H9 (cell line): Measurements from ENCODE around the gene CCDC124. TPM values are rescaled to one million over a fixed set of nuclear protein-coding genes. Genes with fewer than 3 reads are reported as not detected.

Source experiments
- DNase-seq: peaks from one replicate; pipeline ENCODE4 v3.0.0-alpha.2; 2017
- H2AFZ ChIP-seq: one replicate; pipeline ENCODE4 v1.6.1; 2013; ENCODE audit warnings: mild to moderate bottlenecking, low read length, control low read depth, moderate library complexity
- H2AK5ac ChIP-seq: 2 replicates; pipeline ENCODE4 v1.6.1; 2013; ENCODE audit warnings: low read length, control low read depth, mixed read lengths; ENCODE audit not compliant: insufficient read length
- H2BK120ac ChIP-seq: one replicate; pipeline ENCODE4 v1.6.1; 2013; ENCODE audit warnings: low read depth, mild to moderate bottlenecking, low read length, control low read depth, inconsistent platforms; ENCODE audit not compliant: poor library complexity, severe bottlenecking
- H2BK12ac ChIP-seq: 2 replicates; pipeline ENCODE4 v1.6.1; 2013; ENCODE audit warnings: low read length, control low read depth, mixed read lengths, low read depth; ENCODE audit not compliant: insufficient read length
- H2BK15ac ChIP-seq: 2 replicates; pipeline ENCODE4 v1.6.1; 2013; ENCODE audit warnings: low read depth, low read length, control low read depth
- H2BK20ac ChIP-seq: one replicate; pipeline ENCODE4 v1.6.1; 2013; ENCODE audit warnings: low read depth, mild to moderate bottlenecking, low read length, control low read depth, inconsistent platforms; ENCODE audit not compliant: poor library complexity, severe bottlenecking
- H2BK5ac ChIP-seq: 2 replicates; pipeline ENCODE4 v1.6.1; 2013; ENCODE audit warnings: low read length, control low read depth, mixed read lengths; ENCODE audit not compliant: insufficient read length
- H3K14ac ChIP-seq: 2 replicates; pipeline ENCODE4 v1.6.1; 2013; ENCODE audit warnings: low read length, control low read depth; ENCODE audit not compliant: insufficient read depth
- H3K18ac ChIP-seq: 2 replicates; pipeline ENCODE4 v1.6.1; 2013; ENCODE audit warnings: low read depth, mild to moderate bottlenecking, mixed read lengths, low read length, control low read depth; ENCODE audit not compliant: insufficient read length
- H3K23ac ChIP-seq: 2 replicates; pipeline ENCODE4 v1.6.1; 2013; ENCODE audit warnings: low read length, control low read depth, mixed read lengths, low read depth; ENCODE audit not compliant: insufficient read length
- H3K23me2 ChIP-seq: 2 replicates; pipeline ENCODE4 v1.6.1; 2013; ENCODE audit warnings: low read depth, mild to moderate bottlenecking, mixed read lengths, low read length, control low read depth; ENCODE audit not compliant: insufficient read length, poor library complexity, severe bottlenecking
- H3K27ac ChIP-seq: 2 replicates; pipeline ENCODE4 v1.5.1; 2013; ENCODE audit warnings: low read length, control low read depth, mixed read lengths, low read depth; ENCODE audit not compliant: insufficient read length
- H3K27me3 ChIP-seq: 2 replicates; pipeline ENCODE4 v1.6.1; 2013; ENCODE audit warnings: low read length, control low read depth, inconsistent platforms; ENCODE audit not compliant: insufficient read depth
- H3K4ac ChIP-seq: 2 replicates; pipeline ENCODE4 v1.6.1; 2013; ENCODE audit warnings: low read depth, mild to moderate bottlenecking, control low read depth, inconsistent platforms, low read length, moderate library complexity
- H3K4me1 ChIP-seq: 2 replicates; pipeline ENCODE4 v1.6.1; 2013; ENCODE audit warnings: low read length, control low read depth, inconsistent platforms; ENCODE audit not compliant: insufficient read depth
- H3K4me2 ChIP-seq: 2 replicates; pipeline ENCODE4 v1.6.1; 2013; ENCODE audit warnings: low read length, control low read depth, mixed read lengths; ENCODE audit not compliant: insufficient read length, insufficient read depth
- H3K56ac ChIP-seq: 2 replicates; pipeline ENCODE4 v1.6.1; 2013; ENCODE audit warnings: low read depth, mild to moderate bottlenecking, mixed read lengths, low read length, control low read depth; ENCODE audit not compliant: insufficient read length
- H3K79me1 ChIP-seq: 2 replicates; pipeline ENCODE4 v1.6.1; 2013; ENCODE audit warnings: low read depth, mild to moderate bottlenecking, moderate library complexity, low read length, control low read depth, inconsistent platforms; ENCODE audit not compliant: insufficient read depth, poor library complexity, severe bottlenecking
- H3K79me2 ChIP-seq: 2 replicates; pipeline ENCODE4 v1.6.1; 2013; ENCODE audit warnings: low read length, control low read depth, inconsistent platforms; ENCODE audit not compliant: insufficient read depth
- H3K9ac ChIP-seq: 2 replicates; pipeline ENCODE4 v1.6.1; 2013; ENCODE audit warnings: low read length, control low read depth, mixed read lengths; ENCODE audit not compliant: insufficient read length; ENCODE audit errors: extremely low read depth
- H3K9me3 ChIP-seq: one replicate; pipeline ENCODE4 v1.6.1; 2013; ENCODE audit warnings: low read depth, low read length, inconsistent platforms; ENCODE audit not compliant: control insufficient read depth
- H3T11ph ChIP-seq: one replicate; pipeline ENCODE4 v1.6.1; 2013; ENCODE audit warnings: mild to moderate bottlenecking, low read length, control low read depth, inconsistent platforms
- H4K20me1 ChIP-seq: one replicate; pipeline ENCODE4 v1.6.1; 2013; ENCODE audit not compliant: control insufficient read depth, insufficient read length, insufficient read depth
- H4K5ac ChIP-seq: 2 replicates; pipeline ENCODE4 v1.6.1; 2013; ENCODE audit warnings: low read depth, mild to moderate bottlenecking, mixed read lengths, low read length, control low read depth; ENCODE audit not compliant: insufficient read length
- H4K8ac ChIP-seq: replicated peaks from 2 replicates; pipeline ENCODE4 v1.6.1; 2013; ENCODE audit warnings: low read length, control low read depth, mixed read lengths, low read depth; ENCODE audit not compliant: insufficient read length
- H4K91ac ChIP-seq: 2 replicates; pipeline ENCODE4 v1.6.1; 2013; ENCODE audit warnings: low read depth, mild to moderate bottlenecking, moderate library complexity, mixed read lengths, low read length, control low read depth; ENCODE audit not compliant: insufficient read length
- H3K27ac Mint-ChIP-seq, 3 experiments: 2 replicates in 2 of 3; 3 replicates in 1 of 3; pipeline ENCODE4 v1.8.0; 2020 to 2021; ENCODE audit warnings: mixed read lengths in 3 of 3, mild to moderate bottlenecking in 1 of 3, moderate library complexity in 1 of 3
- H3K27me3 Mint-ChIP-seq: 2 replicates; pipeline ENCODE4 v1.8.0; 2021; ENCODE audit warnings: low read depth, mild to moderate bottlenecking, moderate library complexity, mixed read lengths
- H3K36me3 Mint-ChIP-seq, 3 experiments: 2 replicates in 2 of 3; 3 replicates in 1 of 3; pipeline ENCODE4 v1.8.0; 2020 to 2021; ENCODE audit warnings: low read depth in 3 of 3, mixed read lengths in 3 of 3; ENCODE audit not compliant: insufficient read depth in 1 of 3
- H3K4me1 Mint-ChIP-seq, 2 experiments: 2 replicates each; pipeline ENCODE4 v1.8.0; 2020; ENCODE audit warnings: mixed read lengths in 2 of 2
- H3K4me3 Mint-ChIP-seq, 2 experiments: 2 replicates in 1 of 2; 3 replicates in 1 of 2; pipeline ENCODE4 v1.8.0; 2020 to 2021; ENCODE audit warnings: mild to moderate bottlenecking in 2 of 2, mixed read lengths in 2 of 2, moderate library complexity in 1 of 2
- H3K9me3 Mint-ChIP-seq, 2 experiments: 2 replicates in 1 of 2; 3 replicates in 1 of 2; pipeline ENCODE4 v1.8.0; 2020; ENCODE audit warnings: mild to moderate bottlenecking in 2 of 2, mixed read lengths in 2 of 2, moderate library complexity in 1 of 2
- CTCF ChIP-seq: fragments of 200-600 bp; sonication (generic); conservative IDR thresholded peaks from 3 replicates; pipeline ENCODE4 v1.8.0; 2021; ENCODE audit warnings: antibody characterized with exemption, mild to moderate bottlenecking
- WGBS: extraction: QIAGEN DNeasy Blood & Tissue Kit; methylation state at CpG from one replicate; pipeline ENCODE4 v1.1.7; 2013; ENCODE audit warnings: missing lambda C conversion rate, low lambda C conversion rate, mixed read lengths; ENCODE audit not compliant: insufficient read length; ENCODE audit errors: extremely low coverage; 5-methylcytosine and 5-hydroxymethylcytosine counted together
- total RNA-seq: library from RNA; stranded (reverse); gene quantifications from 2 replicates; pipeline ENCODE4 v1.2.1, GENCODE V29; 2021

Gene CCDC124
- total RNA-seq, 1 experiment from 2014 or later, result 119 TPM

- Histone ChIP-seq H3K18ac (no peak overlapping the region), H3K9me3 (no peaks in the 10 kb centered on the region), H2BK120ac (no peak overlapping the region), H3K79me1 (no peaks in the 10 kb centered on the region), H3K27ac (no peak overlapping the region), H3K23me2 (peaks cover 7% of the 10 kb centered on the region), H3K4ac (no peak overlapping the region), H3K27me3 (no peaks in the 10 kb centered on the region), H3K56ac (no peak overlapping the region), H3K4me1 (no peaks in the 10 kb centered on the region), H2BK20ac (no peak overlapping the region), H4K5ac (no peak overlapping the region), H3T11ph (no peak overlapping the region), H3K14ac (no peak overlapping the region), H3K23ac (no peak overlapping the region), H3K4me2 (no peak overlapping the region), H4K8ac (no peak overlapping the region), H2AK5ac (no peak overlapping the region), H4K91ac (no peak overlapping the region), H2BK15ac (no peak overlapping the region), H2BK12ac (no peak overlapping the region), H3K79me2 (no peaks in the 10 kb centered on the region), H2AFZ (no peak overlapping the region), H2BK5ac (no peak overlapping the region), H4K20me1 (peaks cover 2% of the 10 kb centered on the region), H3K9ac (no peak overlapping the region)
- Mint-ChIP-seq H3K27me3 (no peaks in the 10 kb centered on the region), H3K27ac (peak overlapping the region in 1 of 3 experiments; percentile 44; a peak in 1 of 7 replicates), H3K9me3 (no peaks in the 10 kb centered on the region; a peak in 1 of 5 replicates), H3K36me3 (peaks cover 6 to 33% (median 27%) of the 10 kb centered on the region in 3 experiments; a peak in 6 of 7 replicates), H3K4me3 (peak overlapping the region in 1 of 2 experiments; percentile 66; a peak in 3 of 5 replicates), H3K4me1 (peaks cover 2 to 17% of the 10 kb centered on the region in 2 experiments)
- peak; percentile 52 for DNase-seq
- TF ChIP-seq CTCF, result no peak
- no CpG with 5 or more reads among the region's 17 CpGs for WGBS
These were observed 9.4 kb downstream of the CCDC124 start for GRCh38 chr19:17942181-17942580.
